KOPT-K1 (cell line): ENCODE data around the gene GLRX.
"Not testable (repeated sequence)": the region's sequence is repeated elsewhere in the genome, so short reads cannot be mapped to it uniquely, and the experiment has no call there.

Experiments
- H3K27ac ChIP-seq: fragments of 200-600 bp; sonication (generic); 2 replicates; pipeline ENCODE4 v1.5.1; 2016; ENCODE audit warnings: antibody characterized with exemption, mild to moderate bottlenecking, low read depth, low read length; ENCODE audit not compliant: poor library complexity, severe bottlenecking
- H3K36me3 ChIP-seq: fragments of 200-600 bp; sonication (generic); 2 replicates; pipeline ENCODE4 v1.5.1; 2017; ENCODE audit warnings: antibody characterized with exemption, mild to moderate bottlenecking, low read length, moderate library complexity; ENCODE audit not compliant: insufficient read depth
- H3K9me3 ChIP-seq: fragments of 200-600 bp; sonication (generic); 2 replicates; pipeline ENCODE4 v1.5.1; 2017; ENCODE audit warnings: antibody characterized with exemption, low read length, mild to moderate bottlenecking; ENCODE audit not compliant: insufficient read depth, poor library complexity, severe bottlenecking

The GLRX gene, protein sequence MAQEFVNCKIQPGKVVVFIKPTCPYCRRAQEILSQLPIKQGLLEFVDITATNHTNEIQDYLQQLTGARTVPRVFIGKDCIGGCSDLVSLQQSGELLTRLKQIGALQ

DNA sequence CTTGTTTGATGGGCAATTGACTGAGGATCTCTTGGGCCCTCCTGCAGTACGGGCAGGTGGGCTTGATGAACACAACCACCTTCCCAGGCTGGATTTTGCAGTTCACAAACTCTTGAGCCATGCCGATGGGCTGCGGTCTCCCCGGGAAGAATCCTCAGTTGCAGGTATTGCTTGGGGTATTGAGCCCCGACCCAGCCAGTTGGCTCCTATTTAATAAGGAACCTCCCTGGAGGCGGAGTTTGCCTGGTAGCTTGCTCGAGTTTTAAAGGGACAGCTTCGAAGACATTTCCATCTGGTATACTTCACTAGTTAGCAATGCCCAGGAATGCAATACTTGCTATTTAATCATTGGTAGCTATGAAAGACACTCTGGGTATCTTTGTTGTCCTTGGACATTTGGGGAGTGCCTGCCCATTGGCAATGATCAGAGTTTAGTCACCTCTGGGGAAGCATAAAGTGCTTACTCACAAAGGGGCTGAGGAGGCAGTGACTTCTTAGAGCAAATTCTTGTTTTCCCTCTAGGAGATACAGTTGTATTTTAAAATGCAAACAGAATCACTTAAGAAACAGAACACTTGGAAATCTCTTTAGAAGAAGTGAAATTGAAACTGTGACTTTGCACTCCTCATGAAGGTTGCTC, at the start of gene GLRX:
Gene GLRX, minus strand, starts transcription at position 185 of the 640 bp plus-strand sequence. Its CDS starts 64 bp downstream, at position 121.
- H3K36me3 ChIP-seq: peaks cover 13% of the 10 kb centered on the region
- H3K27ac ChIP-seq: peak within 1 kb of the TSS; percentile 93
- no peaks in the 10 kb centered on the region for H3K9me3 ChIP-seq

DNA sequence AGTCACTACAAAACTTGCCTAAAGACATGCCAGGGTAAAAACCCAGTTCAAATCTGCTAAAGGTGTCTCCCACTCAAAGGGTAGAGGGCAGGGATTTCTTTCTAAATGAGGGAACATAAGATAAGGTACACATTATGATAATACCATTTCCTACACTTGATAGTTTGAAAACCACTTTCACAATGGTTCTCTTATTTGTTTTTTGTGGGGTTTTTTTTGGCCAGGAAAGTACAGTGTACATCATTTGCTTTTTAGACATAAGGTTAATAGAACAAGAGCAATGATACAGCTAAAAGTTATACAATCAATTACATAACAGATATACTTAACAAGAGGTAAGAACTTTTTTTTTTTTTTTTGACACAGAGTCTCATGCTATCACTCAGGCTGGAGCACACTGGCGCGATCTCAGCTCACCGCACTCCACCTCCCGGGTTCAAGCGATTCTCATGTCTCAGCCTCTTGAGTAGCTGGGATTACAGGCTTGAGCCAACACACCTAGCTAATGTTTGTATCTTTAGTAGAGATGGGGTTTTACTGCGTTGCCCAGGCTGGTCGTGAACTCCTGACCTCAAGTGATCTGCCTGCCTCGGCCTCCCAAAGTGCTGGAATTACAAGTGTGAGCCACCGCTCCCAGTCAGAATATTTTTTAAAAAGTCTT, 48.8 kb upstream of the GLRX start:
- Histone ChIP-seq H3K9me3 (no peaks in the 10 kb centered on the region), H3K36me3 (no peaks in the 10 kb centered on the region), H3K27ac (no peak overlapping the region)

DNA sequence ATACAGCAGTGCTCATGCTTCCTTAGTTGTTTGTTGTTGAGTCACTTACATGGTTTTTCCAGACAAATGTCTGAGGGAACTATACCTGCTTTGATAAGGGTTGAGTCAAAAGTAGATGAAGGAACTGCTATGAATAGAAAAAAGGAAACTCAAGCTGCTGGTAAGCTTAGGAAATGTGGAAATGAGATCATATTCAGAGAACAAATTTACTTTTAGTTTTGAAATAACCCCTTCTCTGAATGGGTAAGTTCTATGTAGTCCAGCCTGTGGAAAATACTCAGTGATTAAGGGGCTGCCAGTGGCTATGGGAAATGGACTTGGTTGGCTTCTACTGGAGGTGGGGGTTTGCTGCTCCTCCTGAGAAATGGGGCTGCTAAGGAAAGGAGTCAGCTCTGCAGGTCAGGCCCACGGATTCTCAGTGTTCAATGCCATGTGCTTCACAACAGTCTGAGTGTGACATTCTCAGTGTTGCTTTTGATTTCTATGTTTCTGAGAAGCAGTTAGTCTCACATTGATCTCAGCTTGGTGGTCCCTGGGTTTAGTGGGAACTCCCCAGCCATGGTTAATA, 47.7 kb upstream of the GLRX start:
- no peaks in the 10 kb centered on the region for H3K36me3 ChIP-seq

DNA sequence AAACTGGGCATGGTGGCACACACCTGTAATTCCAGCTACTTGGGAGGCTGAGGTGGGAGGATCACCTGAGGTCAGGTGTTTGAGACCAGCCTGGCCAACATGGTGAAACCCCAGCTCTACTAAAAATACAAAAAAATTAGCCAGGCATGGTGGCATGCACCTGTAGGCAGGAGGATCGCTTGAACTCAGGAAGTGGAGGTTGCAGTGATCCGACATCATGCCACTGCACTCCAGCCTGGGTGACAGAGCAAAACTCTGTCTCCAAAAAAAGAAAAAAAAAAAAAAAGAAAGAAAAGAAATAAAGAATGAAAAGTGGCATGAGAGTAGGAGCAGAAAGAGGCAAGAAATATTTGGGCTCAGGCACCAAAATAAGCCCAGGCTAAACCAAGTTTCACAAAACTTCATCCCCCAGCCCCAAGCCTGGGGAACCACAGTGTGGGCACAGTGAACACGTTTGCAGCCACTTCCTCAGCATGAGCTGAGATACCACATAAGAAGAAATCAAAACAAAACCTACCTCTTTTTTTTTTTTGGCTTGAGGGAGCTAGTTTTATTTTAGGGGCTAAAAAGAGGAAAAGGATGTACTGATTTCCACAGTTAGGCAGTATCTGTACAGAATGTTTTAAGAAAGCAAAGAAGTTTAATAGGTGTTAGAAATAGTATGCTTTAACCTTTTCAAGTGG, 46.8 kb upstream of the GLRX start:
- H3K9me3 ChIP-seq, H3K27ac ChIP-seq, H3K36me3 ChIP-seq: not testable (repeated sequence)

More for the DNA sequence above, 47.7 kb upstream of the GLRX start:
- H3K9me3 ChIP-seq: no peaks in the 10 kb centered on the region
- no peak overlapping the region for H3K27ac ChIP-seq

DNA sequence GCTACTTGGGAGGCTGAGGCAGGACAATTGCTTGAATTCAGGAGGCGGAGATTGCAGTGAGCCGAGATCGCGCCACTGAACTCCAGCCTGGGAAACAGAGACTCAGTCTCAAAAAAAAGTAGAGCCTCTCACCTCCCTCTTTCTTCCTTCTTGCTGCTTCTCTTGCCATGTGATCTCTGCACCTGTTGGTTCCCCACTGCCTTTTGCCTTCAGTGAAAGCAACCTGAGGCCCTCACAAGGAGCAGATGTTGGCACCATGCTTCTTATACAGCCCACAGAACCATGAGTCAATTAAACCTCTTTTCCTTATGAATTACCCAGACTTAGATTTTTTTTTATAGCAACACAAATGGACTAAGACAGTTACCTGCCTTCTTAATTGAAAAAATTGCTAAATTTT, 45.6 kb upstream of the GLRX start:
- H3K27ac ChIP-seq: no peak overlapping the region

DNA sequence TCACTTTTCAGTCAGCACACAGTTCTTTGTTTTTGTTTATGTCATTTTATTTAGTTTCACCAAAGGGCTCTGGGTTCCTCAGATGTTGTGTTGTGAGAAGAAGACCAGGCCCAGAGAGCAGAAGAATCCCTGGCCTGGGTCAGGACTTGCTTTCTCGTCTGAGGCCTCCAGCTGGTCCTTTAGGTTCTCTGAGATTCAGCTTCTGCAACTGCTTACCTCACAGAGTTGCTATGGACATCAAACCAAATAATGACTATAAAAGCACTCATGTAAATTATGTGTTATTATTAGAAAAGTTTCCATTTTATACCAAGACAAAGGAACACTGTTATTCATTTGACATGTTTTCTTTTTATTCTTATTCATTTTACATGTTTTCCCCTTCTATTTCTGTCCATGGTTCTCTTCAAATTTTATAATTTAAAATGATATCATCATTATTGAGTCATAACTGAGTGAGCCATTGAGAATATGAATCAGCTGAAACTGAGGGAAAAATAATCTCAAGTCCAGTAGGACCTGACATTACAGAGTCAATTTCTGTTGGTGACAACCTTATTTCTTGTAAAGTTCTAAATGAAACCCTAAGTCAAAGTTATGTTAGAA, 44.0 kb upstream of the GLRX start:
- no peaks in the 10 kb centered on the region for H3K9me3 ChIP-seq
- no peaks in the 10 kb centered on the region for H3K36me3 ChIP-seq
- H3K27ac ChIP-seq: no peak overlapping the region

More for the DNA sequence above, 45.6 kb upstream of the GLRX start:
- H3K9me3 ChIP-seq: no peaks in the 10 kb centered on the region
- no peaks in the 10 kb centered on the region for H3K36me3 ChIP-seq

DNA sequence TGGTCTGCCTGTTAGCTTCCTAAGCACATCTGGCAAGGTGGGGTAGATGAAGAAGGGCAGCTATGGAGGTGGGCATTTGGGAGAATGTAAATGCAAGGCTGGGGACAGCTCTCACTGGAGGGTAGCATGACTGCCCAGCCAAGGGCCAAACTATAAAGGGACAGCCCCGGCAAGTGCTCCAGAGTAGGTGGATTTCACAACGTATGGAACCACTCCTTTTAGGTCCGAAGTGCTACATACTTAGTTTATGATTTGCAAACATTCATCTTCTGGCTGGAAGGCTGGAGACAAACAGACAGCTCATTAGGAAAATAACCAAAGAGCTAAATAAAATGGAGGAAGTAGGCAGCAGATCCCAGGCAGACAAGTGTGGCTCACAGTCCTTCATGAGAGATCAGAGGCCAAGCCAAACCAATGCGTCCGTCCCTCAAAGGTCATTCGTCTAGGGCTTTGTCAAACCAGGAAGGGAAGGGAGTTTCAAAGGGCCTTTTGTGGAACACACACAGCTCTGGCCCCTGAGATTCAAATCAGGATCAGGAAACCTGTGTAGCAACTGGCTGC, 42.5 kb upstream of the GLRX start:
- Histone ChIP-seq H3K27ac (no peak overlapping the region), H3K9me3 (no peaks in the 10 kb centered on the region), H3K36me3 (no peaks in the 10 kb centered on the region)

DNA sequence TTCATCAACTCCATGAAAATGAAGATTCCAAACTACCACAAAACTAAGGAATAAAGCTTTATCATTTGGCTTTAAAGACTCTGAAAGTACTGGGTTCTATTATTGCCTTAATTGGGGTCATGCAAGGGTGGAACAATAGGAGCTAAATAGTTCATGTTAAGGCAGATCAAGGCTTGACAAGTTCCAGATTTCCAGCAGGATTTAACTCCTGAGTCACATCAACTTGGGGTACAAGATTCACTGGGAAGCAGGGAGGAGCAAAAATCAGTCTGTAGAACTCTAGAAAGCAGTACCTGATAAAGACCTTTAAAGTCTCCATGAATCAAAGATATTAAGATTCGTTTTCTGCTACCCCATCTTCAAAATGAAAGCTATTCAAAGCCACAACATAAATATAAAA, 41.9 kb upstream of the GLRX start:
- Histone ChIP-seq H3K9me3 (no peaks in the 10 kb centered on the region), H3K27ac (no peak overlapping the region), H3K36me3 (no peaks in the 10 kb centered on the region)

DNA sequence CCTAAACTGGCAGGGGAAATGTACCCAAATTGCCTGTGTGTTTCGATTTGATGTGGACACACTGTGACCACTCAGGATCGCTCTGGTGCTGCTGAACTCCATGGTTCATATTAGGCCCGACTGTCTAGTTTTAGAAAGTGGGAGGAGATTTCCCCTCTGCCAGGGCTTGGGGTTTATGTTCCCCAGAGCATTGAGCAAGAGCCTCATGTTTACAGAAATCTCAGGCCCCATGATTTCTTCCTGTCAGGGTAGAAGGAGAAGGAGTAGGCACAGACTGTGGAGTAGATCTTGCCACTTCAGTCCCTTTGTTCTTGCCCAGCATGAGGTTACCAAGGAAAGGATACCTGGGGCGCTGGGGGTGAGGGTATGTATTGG, 40.8 kb upstream of the GLRX start:
- Histone ChIP-seq H3K36me3 (no peaks in the 10 kb centered on the region), H3K27ac (no peak overlapping the region), H3K9me3 (no peaks in the 10 kb centered on the region)

DNA sequence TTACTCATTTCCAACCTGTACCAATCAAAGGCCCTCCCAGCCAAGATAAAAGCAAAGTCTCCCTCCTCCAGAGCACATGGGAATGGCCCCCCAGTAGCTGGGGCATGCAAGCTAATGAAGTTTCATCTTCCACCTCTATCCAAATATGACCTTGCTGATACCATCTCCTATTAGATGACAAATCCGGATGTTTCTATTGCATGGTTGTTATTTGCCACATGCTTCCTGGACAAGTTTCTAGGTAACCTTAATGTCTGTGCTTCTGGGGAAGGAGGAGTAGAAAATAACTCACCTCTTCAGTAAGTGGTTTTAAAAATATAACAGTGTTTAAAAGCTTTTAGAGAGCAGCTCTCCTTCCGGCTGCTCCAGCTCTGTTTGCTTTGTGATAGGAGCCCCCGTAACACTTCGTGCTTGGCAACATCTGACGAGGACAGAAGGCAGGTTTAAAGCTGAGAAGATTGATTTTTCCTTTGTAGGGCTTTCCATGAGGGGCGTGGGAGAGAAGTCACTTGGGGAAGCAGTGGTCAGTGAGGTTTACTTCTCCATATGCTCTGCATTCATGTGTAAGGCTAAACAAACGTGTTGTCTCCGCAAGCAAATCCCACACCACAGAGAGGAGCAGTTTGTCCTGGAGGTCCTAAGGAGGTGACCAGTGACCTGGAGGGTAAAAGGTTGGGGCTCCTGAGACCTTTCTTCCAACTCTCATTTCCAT, 40.3 kb upstream of the GLRX start:
- Histone ChIP-seq H3K36me3 (no peaks in the 10 kb centered on the region), H3K9me3 (no peaks in the 10 kb centered on the region), H3K27ac (no peak overlapping the region)

DNA sequence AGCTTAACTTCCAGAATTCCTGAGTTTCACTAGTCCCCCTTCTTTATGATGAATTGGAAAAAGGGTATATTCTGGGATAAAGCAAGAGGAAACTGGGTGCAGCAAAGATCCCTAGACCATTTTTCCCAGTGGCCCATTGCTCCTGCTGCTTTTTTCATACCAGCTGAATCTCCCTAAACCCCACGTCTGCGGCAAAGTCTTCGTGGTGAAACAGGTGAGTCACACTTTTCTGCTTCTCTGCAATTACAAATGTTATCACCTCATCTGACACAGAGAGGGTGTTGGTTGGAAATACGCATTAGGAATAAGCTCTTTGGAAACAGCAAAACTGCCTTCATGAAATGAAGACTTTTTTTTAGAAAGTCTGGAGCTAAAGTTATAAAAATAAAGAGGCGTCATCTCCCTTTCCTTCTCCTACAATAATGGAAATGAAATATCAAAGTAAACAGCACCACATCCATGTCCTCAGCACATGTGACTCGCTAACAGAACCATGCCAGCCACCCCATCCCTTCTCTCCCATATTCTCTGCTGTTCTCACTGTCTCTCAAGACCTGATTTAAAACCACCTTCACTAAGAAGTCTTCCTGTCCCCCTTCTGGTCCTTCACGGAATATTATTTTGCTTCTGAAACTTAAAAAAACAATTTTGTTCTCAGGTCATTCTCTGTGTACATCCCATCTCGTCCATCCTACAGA, 39.5 kb upstream of the GLRX start:
- H3K9me3 ChIP-seq: no peaks in the 10 kb centered on the region
- H3K27ac ChIP-seq: no peak overlapping the region
- H3K36me3 ChIP-seq: no peaks in the 10 kb centered on the region

DNA sequence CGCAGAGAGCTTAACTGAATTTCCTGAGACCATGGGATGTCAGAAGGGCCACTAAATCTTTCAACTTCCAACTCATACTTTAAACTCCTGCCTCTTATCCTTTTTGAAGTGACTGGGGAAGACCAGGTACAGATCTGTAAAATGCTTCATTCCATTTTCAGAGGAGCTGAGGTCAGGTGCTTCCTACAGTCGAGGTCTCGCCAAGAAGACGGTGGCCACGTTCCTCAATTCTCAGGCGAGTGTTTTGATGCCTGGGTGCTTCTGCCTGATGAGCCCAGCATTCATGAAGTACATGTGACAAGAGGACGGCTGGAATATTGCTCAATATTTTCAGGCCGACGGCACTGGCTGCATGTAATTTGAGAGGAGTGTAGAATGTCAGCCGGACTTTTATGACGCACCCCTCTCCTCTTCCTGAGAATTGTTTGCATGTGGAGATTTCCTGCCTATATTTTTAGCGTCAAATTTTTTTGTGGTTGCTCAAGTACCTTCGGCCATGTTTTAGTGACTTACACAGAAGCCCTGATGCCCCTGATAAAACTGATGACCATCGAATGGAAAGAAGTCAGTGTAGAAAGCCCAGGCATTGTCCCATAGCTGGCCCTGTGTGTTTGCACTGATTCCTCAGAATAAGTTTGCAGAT, 38.8 kb upstream of the GLRX start:
- H3K27ac ChIP-seq: no peak overlapping the region
- no peaks in the 10 kb centered on the region for H3K9me3 ChIP-seq
- H3K36me3 ChIP-seq: no peaks in the 10 kb centered on the region

DNA sequence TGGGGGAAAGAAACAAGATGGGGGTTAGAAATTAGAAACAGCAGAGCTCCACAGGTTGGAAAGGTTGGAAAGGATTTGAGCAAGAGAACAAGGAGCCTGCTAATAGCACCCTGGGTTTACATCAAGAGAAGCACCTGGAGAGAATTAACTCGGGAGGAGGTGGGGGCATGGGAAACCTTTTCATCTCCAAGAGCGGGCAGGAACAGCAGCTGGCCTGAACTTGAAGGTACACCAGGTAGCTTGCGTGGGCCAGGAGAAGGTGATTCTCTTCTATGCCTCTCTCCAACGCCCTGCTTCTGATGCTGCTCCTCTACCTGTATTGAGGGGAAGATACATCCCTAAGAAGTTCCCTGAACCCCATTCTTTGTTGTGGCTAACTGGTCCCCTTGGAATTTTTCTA, 37.1 kb upstream of the GLRX start:
- Histone ChIP-seq H3K36me3 (no peaks in the 10 kb centered on the region), H3K9me3 (no peaks in the 10 kb centered on the region), H3K27ac (no peak overlapping the region)
